GM08714 (cell line): ENCODE results near the gene RNF187.

Experiments used
- H3K4me3 ChIP-seq: fragments of 200-500 bp; sonication (Bioruptor generic); 2 replicates; pipeline ENCODE4 v1.5.1; 2014; ENCODE audit warnings: mild to moderate bottlenecking, low read length, inconsistent platforms
- ZNF274 ChIP-seq: IDR thresholded peaks from 2 replicates; pipeline ENCODE4 v1.6.1; 2012; ENCODE audit warnings: mild to moderate bottlenecking, low read depth, low read length

RNF187 gene

DNA sequence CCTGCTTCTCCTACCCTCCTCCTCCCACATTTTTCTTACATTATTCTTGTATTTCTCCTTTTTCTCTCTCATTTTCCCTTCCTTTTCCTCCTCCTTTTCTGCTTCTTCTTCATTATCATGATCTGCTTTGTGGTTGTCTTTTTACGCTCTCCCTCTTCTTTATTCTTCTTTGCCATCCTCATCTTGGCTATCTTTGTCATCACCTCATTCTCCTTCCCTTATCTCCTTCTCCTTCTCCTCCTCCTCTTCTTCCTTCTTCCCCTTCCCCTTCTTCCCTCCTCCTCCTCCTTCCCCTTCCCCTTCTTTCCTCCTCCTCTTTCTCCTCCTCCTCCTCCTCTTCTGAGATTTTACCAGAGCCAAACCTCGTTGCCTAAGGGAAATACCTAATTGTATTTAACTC, 30.5 kb downstream of the RNF187 start:
- no peak overlapping the region for H3K4me3 ChIP-seq
- no peak for TF ChIP-seq ZNF274

DNA sequence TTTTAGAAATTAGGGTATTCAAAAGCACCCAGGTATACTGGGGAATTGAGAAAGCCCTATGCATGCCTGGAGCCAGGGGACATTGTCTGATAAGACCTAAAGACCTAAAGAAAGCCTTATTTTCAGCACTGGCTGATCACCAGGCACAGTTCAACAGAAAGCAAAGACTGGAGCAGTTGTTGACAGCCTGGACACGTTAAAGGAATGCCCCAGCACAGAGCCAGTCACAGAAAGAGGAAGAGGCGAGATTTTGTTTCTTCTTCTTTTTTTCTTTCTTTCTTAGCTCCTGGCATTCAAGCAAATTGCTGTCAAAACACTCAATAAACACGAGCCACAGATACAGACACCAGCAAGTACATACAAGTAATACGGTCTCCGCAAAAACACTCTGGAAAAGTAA, 40.4 kb downstream of the RNF187 start:
- H3K4me3 ChIP-seq = no peak overlapping the region

DNA sequence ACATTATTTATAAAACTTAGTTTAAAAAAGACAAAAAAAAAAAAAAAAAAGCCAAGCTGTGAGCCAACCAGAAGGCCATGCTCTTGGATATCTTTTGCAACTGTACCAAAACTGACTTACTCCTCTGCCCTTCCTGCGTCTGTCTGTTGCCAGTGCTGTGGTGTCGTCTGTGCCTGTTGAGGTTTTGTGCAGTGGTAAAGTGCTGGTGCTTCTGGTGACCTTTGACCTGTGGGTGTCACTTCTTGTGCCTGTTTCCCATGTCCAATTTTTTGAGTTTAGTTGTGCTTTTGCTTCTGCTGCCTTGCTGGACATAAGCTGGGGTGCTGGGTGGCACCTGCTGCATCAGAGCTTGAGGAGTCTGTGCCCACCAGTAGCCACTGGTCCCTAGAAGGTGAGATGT, 41.4 kb downstream of the RNF187 start:
- no peak for TF ChIP-seq ZNF274
- no peak overlapping the region for H3K4me3 ChIP-seq

More for the DNA sequence above, 40.4 kb downstream of the RNF187 start:
- no peak for TF ChIP-seq ZNF274

DNA sequence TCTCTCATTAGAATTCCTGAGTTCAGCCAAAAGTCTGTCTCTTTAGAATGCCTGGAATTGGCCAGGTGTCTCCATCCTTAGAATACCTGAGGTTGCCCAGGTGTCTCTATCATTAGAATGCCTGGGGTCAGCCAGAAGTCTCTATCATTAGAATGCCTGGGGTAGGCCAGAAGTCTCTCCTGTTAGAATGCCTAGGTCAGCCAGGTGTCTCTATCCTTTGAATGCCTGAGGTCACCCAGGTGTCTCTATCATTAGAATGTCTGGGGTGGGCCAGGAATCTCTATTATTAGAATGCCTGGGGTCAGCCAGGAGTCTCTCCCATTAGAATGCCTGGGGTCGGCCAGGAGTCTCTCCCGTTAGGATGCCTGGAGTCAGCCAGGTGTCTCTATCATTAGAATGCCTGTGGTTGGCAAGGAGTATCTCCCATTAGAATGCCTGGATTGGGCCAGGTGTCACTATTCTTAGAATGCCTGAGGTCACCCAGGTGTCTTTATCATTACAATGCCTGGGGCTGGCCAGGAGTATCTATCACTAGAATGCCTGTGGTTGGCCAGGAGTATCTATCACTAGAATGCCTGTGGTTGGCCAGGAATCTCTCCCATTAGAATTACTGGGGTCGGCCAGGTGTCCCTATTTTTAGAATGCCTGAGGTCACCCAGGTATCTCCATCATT, 43.0 kb downstream of the RNF187 start:
- no peak for TF ChIP-seq ZNF274
- H3K4me3 ChIP-seq = no peak overlapping the region

DNA sequence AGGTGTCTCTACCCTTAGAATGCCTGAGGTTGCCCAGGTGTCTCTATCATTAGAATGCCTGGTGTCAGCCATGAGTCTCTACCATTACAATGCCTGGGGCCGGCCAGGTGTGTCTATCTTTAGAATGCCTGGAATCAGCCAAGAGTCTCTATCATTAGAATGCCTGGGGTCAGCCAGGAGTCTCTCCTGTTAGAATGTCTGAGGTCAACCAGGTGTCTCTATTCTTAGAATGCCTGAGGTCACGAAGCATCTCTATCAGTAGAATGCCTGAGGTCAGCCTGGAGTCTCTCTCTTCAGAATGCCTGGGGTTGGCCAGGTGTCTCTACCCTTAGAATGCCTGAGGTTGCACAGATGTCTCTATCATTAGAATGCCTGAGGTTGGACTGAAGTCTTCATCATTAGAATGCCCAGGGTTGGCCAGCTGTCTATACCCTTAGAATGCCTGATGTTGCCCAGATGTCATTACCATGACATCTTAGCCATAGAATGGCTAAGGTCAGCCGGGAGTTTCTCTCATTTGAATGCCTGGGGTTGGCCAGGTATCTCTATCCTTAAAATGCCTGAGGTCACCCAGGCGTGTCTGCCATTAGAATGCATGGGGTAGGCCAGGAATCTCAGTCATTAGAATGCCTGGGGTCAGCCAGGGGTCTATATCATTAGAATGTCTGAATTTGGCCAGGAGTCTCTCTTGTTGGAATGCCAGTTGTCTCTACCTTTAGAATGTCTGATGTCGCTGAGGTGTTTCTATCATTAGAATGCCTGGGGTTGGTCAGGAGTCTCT, 44.0 kb downstream of the RNF187 start:
- TF ChIP-seq ZNF274 = no peak
- H3K4me3 ChIP-seq = no peak overlapping the region

DNA sequence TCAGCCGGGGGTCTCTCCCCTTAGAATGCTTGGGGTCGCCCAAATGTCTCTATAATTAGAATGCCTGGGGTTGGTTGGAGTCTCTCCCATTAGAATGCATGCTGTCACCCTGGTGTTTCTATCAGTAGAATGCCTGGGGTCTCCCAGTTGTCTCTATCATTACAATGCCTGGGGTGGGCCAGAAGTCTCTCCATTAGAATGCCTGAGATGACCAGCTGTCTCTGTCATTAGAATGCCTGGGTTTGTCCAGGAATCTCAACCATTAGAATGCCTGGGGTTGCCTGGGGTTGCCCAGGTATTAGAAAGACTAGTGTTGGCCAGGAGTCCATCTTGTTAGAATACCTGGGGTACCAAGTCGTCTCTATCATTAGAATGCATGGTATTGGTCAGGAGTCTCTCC, 51.6 kb downstream of the RNF187 start:
- H3K4me3 ChIP-seq = no peak overlapping the region
- no peak for TF ChIP-seq ZNF274

DNA sequence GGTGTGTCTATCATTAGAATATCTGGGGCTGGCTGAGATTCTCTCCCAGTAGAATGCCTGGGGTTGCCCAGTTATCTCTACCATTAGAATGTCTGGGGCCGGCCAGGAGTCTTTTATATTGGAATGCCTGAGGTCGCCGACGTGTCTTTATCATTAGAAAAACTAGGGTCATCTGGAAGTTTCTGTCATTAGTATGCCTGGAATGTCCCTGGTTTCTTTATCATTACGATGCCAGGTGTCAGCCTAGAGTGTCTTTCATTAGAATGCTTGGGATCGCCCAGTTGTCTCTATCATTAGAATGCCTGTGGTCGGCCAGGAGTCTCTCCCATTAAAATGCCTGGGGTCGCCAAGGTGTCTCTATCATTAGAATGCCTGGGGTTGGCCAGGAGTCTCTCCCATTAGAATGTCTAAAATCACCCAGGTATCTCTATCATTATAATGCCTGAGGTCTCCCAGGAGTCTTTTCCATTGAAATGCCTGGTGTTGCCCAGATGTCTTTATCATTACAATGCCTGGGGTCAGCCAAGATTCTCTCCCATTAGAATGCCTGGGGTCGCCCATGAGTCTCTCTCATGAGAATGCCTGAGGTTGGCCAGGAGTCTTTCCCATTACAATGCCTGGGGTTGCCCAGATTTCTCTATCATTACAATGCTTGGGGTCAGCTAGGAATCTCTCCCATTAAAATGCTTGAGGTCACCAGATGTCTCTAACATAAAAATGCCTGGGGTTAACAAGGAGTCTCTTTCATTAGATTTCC, 53.2 kb downstream of the RNF187 start:
- no peak for TF ChIP-seq ZNF274
- no peak overlapping the region for H3K4me3 ChIP-seq

DNA sequence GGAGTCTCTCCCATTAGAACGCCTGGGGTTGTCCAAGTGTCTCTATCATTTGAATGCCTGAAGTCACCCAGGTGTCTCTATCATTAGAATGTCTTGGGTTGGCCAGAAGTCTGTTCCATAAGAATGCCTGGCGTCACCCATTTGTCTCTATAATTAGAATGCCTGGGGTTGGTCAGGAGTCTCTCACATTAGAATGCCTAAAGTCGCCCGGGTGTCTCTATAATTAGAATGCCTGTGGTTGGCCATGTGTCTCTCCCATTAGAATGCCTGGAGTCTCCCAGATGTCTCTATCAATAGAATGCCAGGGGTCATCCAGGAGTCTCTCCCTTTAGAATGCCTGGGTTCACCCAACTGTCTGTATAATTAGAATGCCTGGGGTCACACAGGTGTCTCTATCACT, 54.5 kb downstream of the RNF187 start:
- TF ChIP-seq ZNF274 = no peak
- H3K4me3 ChIP-seq = no peak overlapping the region

DNA sequence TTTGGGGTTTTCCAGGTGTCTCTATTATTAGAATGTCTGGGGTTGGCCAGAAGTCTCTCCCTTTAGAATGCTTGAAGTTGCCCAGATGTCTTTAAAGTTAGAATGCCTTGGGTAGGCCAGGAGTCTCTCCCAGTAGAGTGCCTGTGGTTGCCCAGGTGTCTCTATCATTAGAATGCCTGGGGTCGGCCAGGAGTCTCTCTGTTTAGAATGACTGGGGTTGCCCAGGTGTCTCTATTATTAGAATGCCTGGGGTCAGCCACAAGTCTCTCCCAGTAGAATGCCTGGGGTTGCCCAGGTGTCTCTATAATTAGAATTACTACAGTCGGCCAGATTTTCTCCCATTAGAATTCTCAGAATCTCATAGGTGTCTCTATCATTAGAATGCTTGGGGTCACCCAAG, 55.2 kb downstream of the RNF187 start:
- TF ChIP-seq ZNF274 = no peak

DNA sequence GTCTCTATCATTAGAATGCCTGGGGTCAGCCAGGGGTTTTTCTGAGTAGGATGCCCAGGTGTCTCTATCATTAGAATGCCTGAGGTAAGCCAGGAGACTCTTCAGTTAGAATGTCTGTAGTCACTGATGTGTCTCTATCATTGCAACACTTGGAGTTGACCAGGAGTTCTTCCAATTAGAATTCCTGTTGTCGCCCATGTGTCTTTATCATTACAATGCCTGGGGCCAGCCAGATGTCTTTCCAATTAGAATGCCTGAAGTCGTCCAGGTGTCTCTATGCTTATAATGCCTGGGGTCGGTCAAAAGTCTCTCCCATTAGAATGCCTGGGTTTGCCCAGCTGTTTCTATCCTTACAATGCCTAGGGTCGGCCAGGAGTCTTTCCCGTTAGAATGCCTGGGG, 55.8 kb downstream of the RNF187 start:
- H3K4me3 ChIP-seq = no peak overlapping the region
- TF ChIP-seq ZNF274 = no peak

More for the DNA sequence above, 55.2 kb downstream of the RNF187 start:
- no peak overlapping the region for H3K4me3 ChIP-seq

DNA sequence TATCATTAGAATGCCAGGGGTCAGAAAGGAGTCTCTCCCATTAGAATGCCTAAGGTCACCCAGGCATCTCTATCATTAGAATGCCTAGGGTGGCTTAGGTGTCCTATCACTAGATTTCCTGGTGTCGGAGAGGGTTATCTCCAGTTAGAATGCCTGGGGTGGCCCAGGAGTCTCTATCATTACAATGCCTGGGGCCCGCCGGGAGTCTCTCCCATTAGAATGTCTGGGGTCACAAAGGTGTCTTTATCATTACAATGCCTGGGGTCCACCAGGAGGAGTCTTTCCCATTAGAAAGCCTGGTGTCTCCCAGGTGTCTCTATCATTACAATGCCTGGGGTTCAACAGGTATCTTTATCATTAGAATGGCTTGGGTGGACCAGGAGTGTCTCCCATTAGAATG, 56.2 kb downstream of the RNF187 start:
- no peak for TF ChIP-seq ZNF274
- no peak overlapping the region for H3K4me3 ChIP-seq

DNA sequence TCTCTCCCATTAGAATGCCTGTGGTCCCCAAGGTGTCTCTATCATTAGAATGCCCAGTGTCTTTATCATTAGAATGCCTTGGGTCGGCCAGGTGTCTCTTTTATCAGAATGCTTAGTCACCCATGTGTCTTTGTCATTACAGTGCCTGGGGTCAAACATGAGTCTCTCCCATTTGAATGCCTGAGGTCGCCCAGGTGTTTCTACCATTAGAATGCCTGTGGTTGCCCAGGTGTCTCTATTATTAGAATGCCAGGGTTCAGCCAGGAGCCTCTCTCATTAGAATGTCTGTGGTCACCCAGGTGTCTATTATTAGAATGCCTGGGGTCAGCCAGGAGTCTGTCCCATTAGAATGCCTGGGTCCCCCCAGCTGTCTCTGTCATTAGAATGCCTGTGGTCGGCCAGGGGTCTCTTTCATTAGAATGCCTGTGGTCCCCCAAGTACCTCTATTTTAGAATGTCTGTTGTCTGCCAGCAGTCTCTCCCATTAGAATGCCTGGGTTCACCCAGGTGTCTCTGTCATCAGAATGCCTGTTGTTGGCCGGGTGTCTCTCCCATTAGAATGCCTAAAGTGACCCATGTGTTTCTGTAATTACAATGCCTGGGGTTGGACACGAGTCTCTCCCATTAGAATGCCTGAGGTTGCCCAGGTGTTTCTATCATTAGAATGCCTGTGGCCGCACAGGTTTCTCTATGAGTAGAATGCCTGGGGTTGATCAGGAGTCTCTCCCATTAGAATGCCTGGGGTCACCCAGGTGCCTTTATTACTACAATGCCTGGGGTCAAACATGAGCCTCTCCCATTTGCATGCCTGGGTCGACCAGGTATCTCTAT, 57.1 kb downstream of the RNF187 start:
- no peak overlapping the region for H3K4me3 ChIP-seq

DNA sequence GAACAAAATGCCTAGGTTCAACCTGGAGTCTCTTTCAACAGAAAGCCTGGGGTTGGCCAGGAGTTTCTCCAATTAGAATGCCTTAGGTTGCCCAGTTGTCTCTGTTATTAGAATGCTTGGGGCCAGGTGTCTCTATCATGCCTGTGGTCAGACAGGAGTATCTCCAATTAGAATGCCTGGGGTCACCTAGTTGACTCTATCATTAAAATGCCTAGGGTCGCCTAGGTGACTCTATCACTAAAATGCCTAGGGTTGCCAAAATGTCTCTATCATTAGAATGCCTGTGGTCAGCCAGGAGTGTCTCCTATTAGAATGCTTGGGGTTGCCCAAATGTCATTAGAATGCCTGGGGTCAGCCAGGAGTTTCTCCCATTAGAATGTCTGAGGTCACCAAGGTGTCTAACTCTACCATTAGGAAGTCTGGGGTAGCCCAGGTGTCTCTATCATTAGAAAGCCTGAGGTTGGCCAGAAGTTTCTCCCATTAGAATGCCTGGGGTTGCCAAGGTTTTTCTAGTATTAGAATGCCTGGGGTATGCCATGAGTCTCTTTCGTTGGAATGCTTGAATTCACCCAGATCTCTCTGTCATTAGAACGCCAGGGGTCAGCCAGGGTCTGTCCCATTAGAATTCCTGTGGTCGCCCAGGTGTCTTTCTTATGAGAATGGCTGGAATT, 57.9 kb downstream of the RNF187 start:
- TF ChIP-seq ZNF274 = no peak
- no peak overlapping the region for H3K4me3 ChIP-seq

More for the DNA sequence above, 57.1 kb downstream of the RNF187 start:
- TF ChIP-seq ZNF274 = no peak
